Measurements from ENCODE around the gene TNIP2. TPM values are rescaled to one million over a fixed set of nuclear protein-coding genes. Genes with fewer than 3 reads are reported as not detected.

TNIP2 gene
- total and polyA plus RNA-seq, 2 of the 13 experiments (the other 11 are each of a cell fraction or from before 2014, with no cell fraction given), result 25.6 to 38.0 TPM

GRCh38 chr4:2792711-2793585 is 36.8 kb upstream of the TNIP2 start, which contains the start of gene SH3BP2 (continued):
- TF ChIP-seq ATF5 (CRISPR knock-in tag; IDR thresholded peaks at IDR 0.05; ENCODE audit: low read depth), result no peak; the same call in 1 of the 2 replicates
- TF ChIP-seq SRY (CRISPR knock-in tag; IDR thresholded peaks at IDR 0.05), result peak; percentile 79
- no peak for TF ChIP-seq HNRNPUL1 (IDR thresholded peaks at IDR 0.05; ENCODE audit: low read depth, low read length)
- TF ChIP-seq TRIM22 (IDR thresholded peaks at IDR 0.05), result no peak
- TF ChIP-seq MTF1 (CRISPR knock-in tag; IDR thresholded peaks at IDR 0.05), result no peak
- TF ChIP-seq ISL2 (CRISPR knock-in tag; IDR thresholded peaks at IDR 0.05), result peak; percentile 38
- TF ChIP-seq TOE1 (CRISPR knock-in tag; IDR thresholded peaks at IDR 0.05), result no peak
- no peak for TF ChIP-seq NCOA5 (CRISPR knock-in tag; IDR thresholded peaks at IDR 0.05)
- peak; percentile 92 for TF ChIP-seq AHR (CRISPR knock-in tag; IDR thresholded peaks at IDR 0.05)
- TF ChIP-seq HINFP (CRISPR knock-in tag; IDR thresholded peaks at IDR 0.05; ENCODE audit: low read depth), result no peak
- no peak for TF ChIP-seq ZNF34 (CRISPR knock-in tag; IDR thresholded peaks at IDR 0.05; ENCODE audit: borderline replicate concordance)
- no peak for TF ChIP-seq IKZF1 (IDR thresholded peaks at IDR 0.05)
- peak; percentile 83 for TF ChIP-seq ZSCAN25 (CRISPR knock-in tag; IDR thresholded peaks at IDR 0.05)
- TF ChIP-seq ZEB1 (IDR thresholded peaks at IDR 0.05; ENCODE audit: insufficient replicate concordance, low read depth), result no peak
- TF ChIP-seq ADNP (CRISPR knock-in tag; IDR thresholded peaks at IDR 0.05), result no peak
- peak; percentile 83 for TF ChIP-seq ZNF781 (CRISPR knock-in tag; IDR thresholded peaks at IDR 0.05; ENCODE audit: borderline replicate concordance, not compliant biosample characterization)
- TF ChIP-seq ZNF614 (CRISPR knock-in tag; IDR thresholded peaks at IDR 0.05; ENCODE audit: borderline replicate concordance), result no peak
- TF ChIP-seq ZNF703 (CRISPR knock-in tag; IDR thresholded peaks at IDR 0.05; ENCODE audit: borderline replicate concordance), result 0 out of 2 replicates have a peak, but pooled peaks have one; percentile 76
- no peak for TF ChIP-seq ZNF598 (CRISPR knock-in tag; IDR thresholded peaks at IDR 0.05; ENCODE audit: borderline replicate concordance)
- TF ChIP-seq SMARCC2 (IDR thresholded peaks at IDR 0.05), result no peak
- TF ChIP-seq ZNF572 (CRISPR knock-in tag; IDR thresholded peaks at IDR 0.05), result no peak
- TF ChIP-seq TFE3 (CRISPR knock-in tag; IDR thresholded peaks at IDR 0.05), result 0 out of 2 replicates have a peak, but pooled peaks have one; percentile 55
- no peak for TF ChIP-seq ZNF205 (CRISPR knock-in tag; IDR thresholded peaks at IDR 0.05)
- TF ChIP-seq U2AF2 (IDR thresholded peaks at IDR 0.05; ENCODE audit: low read depth, low read length), result no peak
- no peak for TF ChIP-seq LCORL (IDR thresholded peaks at IDR 0.05)
- TF ChIP-seq LCORL (CRISPR knock-in tag; IDR thresholded peaks at IDR 0.05), result peak; percentile 84
- TF ChIP-seq KLF12 (CRISPR knock-in tag; IDR thresholded peaks at IDR 0.05; ENCODE audit: borderline replicate concordance), result no peak
